NCI-H82 (cell line): ENCODE data around the gene SHISAL2A.

ENCODE experiments used
- DNase-seq: peaks from one replicate; lab custom pipeline; 2025; lab: John Stamatoyannopoulos, UW

The SHISAL2A gene

DNA sequence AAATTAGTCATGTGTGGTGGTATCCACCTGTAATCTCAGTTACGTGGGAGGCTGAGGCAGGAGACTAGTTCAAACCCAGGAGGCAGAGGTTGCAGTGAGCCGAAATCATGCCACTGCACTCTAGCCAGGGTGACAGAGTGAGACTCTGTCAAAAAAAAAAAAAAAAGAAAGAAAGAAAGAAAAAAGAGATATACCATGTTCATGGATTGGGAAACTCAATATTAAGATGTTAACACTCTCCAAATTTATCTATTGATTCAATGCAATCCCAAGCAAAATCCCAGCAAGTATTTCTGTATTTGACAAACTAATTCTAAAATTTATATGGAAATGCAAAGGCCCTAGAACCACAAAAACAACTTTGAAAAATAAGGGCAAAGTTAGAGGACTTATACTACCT lies 11.0 kb upstream of the SHISAL2A start:
- no peak for DNase-seq

DNA sequence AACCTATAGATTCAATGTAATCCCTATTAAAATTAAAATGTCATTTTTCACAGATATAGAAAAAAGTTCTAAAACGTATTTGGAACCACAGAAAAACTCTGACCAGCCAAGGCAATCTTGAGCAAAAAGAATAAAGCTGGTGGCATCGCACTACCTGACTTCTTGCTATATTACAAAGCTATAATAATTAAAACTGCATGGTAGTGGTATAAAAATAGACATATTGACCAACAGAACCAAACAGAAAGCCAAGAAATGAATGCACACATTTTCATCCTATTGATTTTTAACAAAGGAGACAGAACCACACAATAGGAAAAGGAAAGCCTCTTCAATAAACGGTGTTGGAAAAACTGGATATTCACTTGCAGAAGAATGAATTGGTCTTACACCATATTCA lies 9.2 kb upstream of the SHISAL2A start:
- no peak for DNase-seq

DNA sequence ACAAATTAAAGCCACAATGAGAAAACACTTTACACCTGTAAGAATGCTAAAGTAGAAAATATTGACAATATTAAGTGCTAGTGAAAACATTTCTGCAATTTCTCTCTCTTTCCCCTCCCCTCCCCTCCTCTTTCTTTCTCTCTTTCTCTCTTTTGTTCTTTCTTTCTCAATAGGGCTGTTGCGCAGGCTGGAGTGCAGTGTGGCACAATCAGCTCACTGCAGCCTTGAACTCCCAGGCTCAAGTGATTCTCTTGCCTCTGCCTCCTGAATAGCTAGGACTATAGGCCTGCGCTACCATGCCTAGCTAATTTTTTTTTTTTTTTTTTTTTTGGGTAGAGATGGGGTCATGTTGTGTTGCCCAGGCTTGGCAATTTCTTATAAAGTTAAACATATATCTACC lies 5.9 kb upstream of the SHISAL2A start:
- DNase-seq = no peak

DNA sequence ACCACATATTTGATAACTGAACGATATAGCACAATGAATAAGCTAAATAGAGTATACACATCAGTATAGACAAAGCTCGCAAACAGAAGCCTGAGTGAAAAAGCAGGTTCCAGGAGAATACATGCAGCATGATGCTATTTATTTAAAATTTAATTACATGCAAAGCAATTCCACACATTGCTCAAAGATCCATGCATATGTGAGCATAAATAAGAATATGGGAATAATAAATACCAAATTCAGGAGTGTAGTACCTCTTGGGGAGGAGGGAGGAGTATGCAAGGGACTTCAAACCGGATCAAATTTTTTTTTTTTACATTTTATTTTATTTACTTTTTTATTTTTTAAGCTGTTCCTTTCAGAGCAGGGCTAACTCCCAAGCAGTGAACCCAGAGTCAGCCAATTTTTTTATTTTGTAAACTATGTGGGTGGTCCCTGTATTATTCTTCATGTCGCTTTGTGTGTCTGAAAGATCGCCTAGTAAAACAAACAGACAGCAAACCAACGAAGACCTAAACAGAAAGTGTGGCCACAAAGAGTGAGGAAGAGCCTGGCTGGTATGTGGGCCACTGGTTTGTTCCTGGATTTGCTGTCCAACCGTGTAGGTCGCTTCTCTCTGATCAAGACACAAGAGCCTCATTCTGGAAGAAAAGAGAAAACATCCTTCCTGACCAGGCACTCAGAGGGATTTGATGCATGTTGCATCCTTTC lies 4.2 kb upstream of the SHISAL2A start:
- no peak for DNase-seq

DNA sequence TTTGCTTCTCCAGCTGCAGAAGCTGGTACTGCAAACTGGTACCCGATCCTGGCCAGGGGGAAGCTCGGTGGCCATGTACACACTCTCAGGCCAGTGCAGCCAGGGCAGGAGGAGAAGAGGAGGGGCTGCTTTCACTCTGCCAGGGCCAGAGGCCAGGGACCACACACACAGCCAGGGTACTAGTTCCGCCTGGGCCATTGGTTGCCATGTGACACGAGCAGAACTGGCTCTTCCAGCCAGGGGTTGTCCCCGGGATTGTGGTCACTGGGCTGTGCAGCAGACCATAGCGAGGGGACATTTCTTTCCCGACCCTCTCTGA lies 3.7 kb upstream of the SHISAL2A start:
- DNase-seq = no peak

DNA sequence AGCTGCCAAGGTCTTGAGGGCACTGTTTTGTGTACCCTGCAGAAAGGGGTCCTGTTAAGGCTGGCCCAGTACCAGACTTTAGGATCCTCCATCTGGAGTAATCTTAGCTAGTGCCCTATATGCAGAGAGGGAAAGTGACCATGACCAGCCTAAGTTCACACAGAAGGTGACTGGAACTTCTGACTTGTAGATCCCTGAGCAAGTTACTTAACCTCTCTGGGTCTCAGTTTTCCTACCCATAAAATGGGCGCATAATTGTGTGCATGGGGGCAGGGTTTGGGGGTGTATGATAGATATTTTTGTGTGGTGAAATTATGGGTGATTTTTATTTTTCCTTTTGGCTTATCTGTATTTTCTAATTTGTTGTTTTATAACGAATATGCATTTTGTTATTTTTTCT lies 3.3 kb upstream of the SHISAL2A start:
- no peak for DNase-seq

DNA sequence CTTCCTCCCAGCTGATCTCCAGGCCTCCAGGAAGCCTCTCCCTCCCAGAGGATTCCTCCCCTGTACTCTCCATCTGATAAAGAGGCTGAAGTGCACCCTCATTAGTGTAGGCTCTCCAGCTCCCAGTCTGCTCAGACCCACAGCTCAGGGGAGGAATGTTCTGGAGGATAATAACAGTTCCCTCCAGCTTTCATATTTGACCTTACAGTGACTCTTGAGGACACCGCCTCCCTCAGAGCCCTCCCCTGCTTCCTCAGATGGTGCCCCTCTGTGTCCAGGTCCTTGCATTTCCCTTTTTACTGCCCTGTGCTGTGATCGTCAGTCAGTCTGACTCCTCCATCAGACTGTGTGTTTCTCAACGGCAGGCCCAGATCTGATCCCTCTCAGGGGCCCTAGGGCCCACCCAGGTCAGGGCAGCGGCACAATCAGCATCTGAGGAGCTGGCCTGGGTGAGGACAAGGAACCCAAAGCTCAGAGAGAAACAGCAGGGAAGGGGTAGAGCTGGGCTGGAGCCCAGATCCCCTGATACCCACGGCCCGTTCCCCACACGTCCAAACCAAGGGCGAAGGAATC lies 1.1 kb upstream of the SHISAL2A start:
- DNase-seq = no peak

DNA sequence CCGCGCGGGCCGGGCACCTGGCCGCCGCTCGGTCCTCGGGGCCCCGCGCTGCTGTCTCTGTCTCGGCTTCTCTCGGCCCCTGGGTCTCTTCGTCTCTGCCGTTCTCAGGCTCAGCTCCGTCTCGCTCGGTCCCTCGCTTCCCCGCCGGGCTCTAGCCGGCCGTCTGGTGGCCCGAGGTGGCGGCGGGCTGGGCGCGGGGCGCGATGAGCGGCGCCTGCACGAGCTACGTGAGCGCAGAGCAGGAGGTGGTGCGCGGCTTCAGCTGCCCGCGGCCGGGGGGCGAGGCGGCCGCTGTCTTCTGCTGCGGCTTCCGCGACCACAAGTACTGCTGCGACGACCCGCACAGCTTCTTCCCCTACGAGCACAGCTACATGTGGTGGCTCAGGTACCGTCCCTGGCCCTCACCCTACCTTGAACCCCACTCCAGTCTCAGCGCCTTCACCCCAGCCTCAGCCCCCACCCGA lies 355 bp downstream of the SHISAL2A start:
- DNase-seq = peak; percentile 66

DNA sequence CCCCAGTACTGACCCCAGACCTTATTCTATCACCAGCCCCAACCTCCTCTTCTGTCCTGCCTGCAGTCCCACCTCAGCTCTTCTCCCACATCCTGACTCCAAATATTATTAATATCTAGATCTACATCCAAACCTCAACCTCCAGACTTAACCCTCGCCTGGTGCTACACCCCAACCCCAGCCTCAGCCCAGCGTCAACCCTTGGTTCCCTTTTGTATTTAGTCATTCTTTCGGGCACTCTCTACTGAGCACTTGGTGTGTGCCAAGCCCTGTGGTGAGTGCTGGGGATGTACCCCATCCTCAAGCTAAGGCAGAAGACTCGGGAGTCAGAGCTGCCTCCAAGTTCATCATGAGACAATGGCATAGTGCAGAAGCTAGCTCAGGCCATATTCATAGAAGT lies 1.1 kb downstream of the SHISAL2A start:
- no peak for DNase-seq

DNA sequence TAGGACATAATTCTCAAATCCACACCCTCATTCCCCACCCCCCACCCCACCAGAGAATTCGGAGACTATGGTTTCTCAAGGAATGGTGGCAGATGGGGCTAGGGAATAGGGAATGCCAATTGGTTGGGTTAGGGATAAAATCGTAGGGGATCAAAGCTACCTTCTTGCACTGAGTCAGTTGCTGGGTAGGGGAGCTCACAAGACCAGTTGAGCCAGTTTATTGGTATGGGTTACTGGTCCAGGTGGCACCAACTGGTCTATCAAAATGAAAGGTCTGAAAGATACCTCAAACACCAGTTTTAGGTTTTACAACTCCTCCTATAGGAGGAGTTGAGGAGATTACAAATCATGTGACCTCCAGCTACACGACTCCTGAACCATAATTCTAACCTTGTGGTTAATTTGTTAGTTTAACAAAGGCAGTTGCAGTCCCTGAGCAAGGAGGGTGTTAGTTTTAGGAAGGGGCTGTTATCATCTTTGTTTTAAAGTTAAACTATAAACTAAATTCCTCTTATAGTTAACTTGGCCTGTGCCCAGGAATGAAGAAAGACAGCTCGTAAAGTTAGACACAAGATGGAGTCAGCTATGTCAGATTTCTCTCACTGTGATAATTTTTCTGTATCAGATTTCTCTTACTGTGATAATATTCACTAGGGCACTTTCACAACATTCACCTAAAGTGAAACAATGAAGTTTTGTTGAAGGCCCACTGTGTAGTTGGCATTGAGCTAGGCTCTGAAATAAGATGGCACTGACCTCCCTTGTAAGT lies 2.5 kb downstream of the SHISAL2A start:
- DNase-seq = no peak

DNA sequence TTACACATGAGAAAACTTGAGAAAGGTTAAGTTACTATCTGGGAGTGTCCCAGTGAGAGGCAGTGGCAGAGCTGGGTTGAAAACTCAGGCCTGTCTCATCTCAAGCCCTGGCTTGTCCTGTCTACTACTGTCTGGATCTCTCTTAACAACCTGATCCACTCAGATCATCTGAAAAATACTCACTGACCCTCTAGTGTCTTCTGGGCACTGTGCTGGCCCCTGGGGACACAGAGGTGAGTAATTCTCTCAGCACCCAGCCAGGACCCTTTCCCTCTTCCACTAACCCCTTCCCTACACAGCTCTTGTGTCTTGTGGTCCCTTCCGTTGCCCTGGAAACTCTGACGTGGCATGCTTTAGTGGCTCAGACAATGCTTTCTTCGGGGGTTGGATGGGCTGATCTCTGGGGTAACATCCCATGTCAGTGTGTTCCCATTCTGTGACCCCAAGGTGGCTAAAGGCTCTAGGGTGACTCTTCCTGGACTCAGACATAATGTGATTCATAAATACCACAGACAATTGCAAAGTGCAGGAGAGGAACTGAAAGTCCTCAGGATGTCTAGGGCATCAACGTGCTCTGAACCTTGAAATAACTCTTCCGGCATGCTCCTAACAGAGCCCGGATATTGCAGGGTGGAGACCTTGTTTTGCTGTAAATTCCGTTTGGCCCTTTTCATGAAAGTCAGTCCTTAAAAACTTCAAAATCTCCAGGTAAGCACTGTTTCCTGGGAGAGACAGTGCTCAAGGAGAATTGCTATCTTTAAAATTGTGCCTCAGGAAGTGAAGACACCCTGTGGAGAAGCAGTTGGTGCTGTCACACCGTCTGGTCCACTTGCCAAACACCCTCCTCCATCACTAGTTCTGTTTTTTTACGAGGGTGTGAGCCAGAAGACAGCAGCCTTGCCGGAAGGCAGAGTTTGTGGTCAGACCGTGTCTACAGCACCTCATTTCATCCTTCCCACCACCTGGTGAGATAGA lies 4.0 kb downstream of the SHISAL2A start:
- DNase-seq = no peak

DNA sequence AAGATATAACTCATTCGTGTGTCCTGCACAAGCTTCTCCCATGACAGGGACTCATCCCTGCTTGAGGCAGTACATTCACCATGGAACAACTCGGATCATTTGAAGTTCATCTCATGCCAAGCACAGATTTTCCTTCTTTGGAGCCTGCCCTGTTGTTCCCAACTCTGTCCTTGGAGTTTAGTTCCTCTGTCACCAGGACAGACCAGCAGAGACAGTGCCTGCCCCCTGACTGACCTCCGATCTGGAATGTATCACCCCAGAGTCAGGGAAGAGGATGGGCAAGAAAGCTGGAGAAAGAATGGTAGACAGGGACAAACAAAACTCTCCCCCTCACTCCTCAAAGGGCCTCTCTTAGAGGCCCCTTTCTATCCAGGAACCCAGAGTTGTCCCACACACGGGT lies 5.0 kb downstream of the SHISAL2A start:
- DNase-seq = no peak

DNA sequence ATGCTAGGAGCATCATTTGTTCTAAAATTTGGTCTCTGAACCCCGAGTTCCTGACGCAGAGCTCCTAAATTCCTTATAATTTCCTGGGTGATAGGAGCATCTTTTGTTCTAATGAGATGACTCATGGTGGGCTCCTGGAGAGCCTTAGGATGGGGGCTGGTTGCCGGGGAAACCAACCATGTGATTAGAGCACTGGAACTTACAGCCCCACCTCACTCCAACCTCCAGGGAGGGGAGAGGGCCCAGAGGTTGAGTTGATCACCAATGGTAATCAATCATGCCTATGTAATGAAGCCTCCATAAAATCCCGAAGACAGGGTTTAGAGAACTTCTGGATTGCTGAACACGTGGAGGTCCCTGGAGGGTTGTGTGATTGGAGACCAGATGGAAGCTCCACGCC lies 7.7 kb downstream of the SHISAL2A start:
- peak; percentile 72 for DNase-seq

DNA sequence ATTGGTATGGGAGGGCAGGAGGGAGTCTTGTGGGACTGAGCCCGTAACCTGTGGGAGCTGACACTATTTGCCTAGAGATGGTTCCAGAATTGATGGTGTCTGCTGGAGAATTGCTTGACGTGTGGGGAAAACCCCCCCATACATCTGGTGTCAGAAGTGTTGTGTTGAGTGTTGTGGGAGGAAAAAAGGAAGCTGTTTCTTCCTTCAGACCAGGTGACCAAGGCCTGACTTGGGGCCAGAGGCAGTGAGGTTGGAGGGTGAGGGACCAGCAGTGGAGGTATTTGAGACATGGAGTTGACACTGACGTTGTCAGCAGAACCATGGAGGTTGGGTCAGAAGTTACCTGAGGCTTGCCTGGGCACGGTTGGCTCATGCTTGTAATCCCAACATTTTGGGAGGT lies 8.3 kb downstream of the SHISAL2A start:
- no peak for DNase-seq

DNA sequence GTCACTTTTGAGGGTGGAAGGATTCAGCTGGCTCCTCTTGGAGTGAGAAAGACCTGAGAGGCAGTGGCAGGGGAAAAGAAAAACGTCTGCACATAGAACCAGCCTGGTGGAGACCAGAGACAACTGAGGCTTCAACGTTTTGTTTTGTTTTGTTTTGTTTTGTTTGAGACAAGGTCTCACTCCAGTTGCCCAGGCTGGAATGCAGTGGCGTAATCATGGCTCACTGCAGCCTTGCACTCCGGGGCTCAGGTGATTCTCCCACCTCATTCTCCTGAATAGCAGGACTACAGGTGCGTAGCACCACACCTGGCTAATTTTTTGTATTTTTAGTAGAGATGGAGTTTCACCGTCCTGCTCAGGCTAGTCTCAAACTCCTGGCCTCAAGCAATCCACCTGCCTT lies 12.3 kb downstream of the SHISAL2A start:
- no peak for DNase-seq

DNA sequence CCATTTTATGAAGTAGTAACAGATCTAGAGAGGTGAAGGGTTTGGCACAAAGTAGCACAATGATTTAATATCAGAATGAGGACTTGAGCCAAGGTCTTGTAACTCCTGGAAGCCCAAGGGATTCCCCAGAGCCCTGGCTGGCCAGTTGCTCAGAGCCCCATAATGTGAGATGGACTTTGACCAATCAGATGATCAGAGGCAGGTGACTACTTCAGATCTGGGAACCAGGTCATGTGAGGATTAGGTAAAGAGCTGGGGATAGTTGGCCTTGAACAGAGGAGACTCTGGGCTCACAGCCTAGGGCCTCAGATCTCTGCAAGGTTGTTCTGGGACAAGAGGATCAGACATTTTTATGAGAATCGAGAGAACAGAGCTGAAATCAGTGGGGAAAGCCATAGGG lies 18.9 kb downstream of the SHISAL2A start:
- peak; percentile 15 for DNase-seq

DNA sequence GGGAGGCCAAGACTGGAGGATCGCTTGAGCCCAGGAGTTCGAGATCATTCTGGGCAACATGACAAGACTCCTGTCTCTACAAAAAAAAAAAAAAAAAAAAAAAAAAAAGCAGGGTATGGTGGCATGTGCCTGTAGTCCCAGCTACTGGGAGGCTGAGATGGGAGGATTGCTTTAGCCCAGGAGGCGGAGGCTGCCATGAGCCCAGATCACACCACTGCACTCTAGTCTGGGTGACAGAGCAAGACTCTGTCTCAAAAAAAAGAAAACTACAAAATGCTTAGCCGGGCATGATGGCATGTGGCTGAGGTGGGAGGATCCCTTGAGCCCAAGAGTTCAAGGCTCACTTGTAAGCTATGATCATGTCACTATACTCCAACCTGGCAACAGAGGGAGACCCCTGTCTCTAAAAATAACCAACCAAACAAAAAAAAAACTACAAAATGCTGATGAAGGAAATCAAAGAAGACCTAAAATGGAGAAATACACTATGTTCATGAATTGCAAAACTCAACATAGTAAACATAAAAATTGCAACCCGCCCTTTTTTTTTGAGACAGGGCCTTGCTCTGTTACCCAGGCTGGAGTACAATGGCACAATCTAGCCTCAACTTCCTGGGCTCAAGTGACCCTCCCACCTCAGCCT lies 20.4 kb downstream of the SHISAL2A start:
- DNase-seq = no peak

DNA sequence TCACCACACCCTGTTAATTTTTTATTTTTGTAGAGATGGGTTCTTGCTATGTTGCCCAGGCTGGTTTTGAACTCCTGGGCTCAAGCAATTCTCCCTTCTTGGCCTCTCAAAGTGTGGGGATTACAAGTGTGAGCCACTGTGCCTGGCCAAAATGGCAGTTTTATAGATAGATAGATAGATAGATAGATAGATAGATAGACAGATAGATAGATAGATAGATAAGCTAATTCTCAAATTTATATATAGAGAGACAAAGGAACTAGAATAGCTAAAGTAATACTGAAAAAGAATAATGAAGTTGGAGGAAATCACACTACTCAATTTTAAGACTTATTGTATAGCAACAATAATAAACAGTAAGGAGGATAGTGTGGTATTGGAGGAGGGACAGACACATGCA lies 21.1 kb downstream of the SHISAL2A start:
- DNase-seq = no peak

DNA sequence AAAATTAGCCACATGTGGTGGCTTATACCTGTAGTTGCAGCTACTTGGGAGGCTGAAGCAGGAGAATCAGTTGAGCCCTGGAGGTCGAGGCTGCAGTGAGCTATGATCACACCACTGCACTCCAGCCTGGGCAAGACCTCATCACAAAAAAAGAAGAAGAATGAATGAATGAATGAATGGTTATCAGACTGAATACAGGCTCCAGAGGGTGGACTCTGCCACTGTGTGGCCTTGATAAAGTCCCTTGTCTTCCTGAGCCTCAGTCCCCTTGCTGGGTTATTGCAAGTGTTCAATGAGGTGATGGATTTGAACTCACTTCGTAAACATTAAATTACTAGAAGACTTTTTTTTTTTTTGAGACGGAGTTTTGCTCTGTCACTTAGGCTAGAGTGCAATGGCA lies 24.7 kb downstream of the SHISAL2A start:
- DNase-seq = no peak

DNA sequence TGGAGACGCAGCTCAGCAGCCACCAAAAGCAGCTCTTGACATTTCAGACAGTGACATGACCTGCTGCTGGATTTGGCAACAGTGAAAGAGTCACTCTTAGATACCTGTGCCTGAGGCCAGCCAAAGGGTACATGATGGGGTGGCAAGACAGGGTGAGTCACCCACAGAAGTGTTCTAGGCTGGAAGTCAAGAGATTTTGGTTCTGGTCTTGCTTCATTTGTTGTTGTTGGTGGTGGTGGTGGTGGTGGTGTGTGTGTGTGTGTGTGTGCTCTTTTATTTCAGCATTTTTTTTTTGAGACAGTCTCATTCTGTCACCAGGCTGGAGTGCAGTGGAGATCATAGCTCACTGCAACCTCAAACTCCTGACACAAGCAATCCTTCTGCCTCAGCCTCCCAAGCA lies 25.8 kb downstream of the SHISAL2A start:
- DNase-seq = no peak

DNA sequence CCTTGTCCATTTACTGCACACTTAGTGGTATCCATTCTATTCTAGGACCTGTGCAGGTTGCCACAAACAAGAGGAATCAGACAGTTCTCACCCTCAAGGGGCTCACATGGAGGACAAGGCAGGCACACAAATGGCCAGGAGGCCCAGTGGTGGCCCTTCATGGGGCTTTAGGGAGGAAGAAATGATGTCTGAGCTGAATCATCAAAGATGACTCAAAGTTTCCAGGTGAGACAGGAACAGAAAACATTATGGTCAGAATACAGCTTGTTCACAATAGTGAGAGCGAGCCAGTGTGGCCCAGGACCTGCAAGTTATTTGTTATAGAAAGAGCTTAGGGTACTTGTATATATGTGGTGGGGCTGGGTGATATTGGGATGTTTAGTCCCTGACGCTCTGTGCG lies 26.4 kb downstream of the SHISAL2A start:
- DNase-seq = no peak
